PC-9 (cell line): ENCODE data around the gene HTRA3.

ENCODE experiments used
- CTCF ChIP-seq: fragments of 200-600 bp; sonication (generic); conservative IDR thresholded peaks from 2 replicates; pipeline ENCODE4 v1.6.1; 2017; ENCODE audit warnings: mixed run types, antibody characterized with exemption, mild to moderate bottlenecking, moderate library complexity
- EZH2 ChIP-seq: fragments of 200-600 bp; sonication (generic); IDR thresholded peaks from 2 replicates; pipeline ENCODE4 v1.8.0; 2017; ENCODE audit warnings: antibody characterized with exemption, low read depth

- TF ChIP-seq CTCF (no peak), EZH2 (no peak)
These were observed 72.1 kb downstream of the HTRA3 start for GRCh38 chr4:8341691-8342090.
